BE2C (cell line): ENCODE measurements around the gene NAA38.
A peak's percentile ranks its signal among the peaks of the same experiment; 100 is the strongest.

ENCODE experiments used
- DNase-seq: peaks from one replicate; pipeline ENCODE4 v3.0.0-alpha.2; 2020
- H3K27me3 ChIP-seq: fragments of 250-450 bp; sonication (Bioruptor Pico); 2 replicates; pipeline ENCODE4 v1.5.1; 2020; ENCODE audit warnings: mild to moderate bottlenecking
- H3K36me3 ChIP-seq: fragments of 250-450 bp; sonication (Bioruptor Pico); 2 replicates; pipeline ENCODE4 v1.5.1; 2020; ENCODE audit warnings: mild to moderate bottlenecking
- H3K4me1 ChIP-seq: fragments of 250-450 bp; sonication (Bioruptor Pico); 2 replicates; pipeline ENCODE4 v1.5.1; 2020
- H3K4me3 ChIP-seq: 2 replicates; pipeline ENCODE4 v1.5.1; 2011; ENCODE audit warnings: low read depth, low read length
- H3K9me3 ChIP-seq: fragments of 250-450 bp; sonication (Bioruptor Pico); 2 replicates; pipeline ENCODE4 v1.5.1; 2020
- CTCF ChIP-seq: IDR thresholded peaks from 2 replicates; pipeline ENCODE4 v1.5.1; 2012; ENCODE audit warnings: mild to moderate bottlenecking, low read depth, low read length

NAA38 gene

GRCh38 chr17:7848131-7848579, 9.2 kb downstream of the NAA38 start:
- Histone ChIP-seq H3K4me3 (no peak overlapping the region), H3K4me1 (peaks cover 3% of the 10 kb centered on the region; the same call in 1 of the 2 replicates), H3K9me3 (no peaks in the 10 kb centered on the region), H3K27me3 (no peaks in the 10 kb centered on the region), H3K36me3 (peaks cover 33% of the 10 kb centered on the region)
- TF ChIP-seq CTCF, result no peak
- no peak for DNase-seq

GRCh38 chr17:7846765-7847661, 10.3 kb downstream of the NAA38 start:
- peaks cover 22% of the 10 kb centered on the region for H3K36me3 ChIP-seq
- H3K4me3 ChIP-seq, result no peak overlapping the region
- no peak for DNase-seq
- H3K27me3 ChIP-seq, result no peaks in the 10 kb centered on the region
- H3K4me1 ChIP-seq, result peaks cover 1% of the 10 kb centered on the region; the same call in 1 of the 2 replicates
- H3K9me3 ChIP-seq, result no peaks in the 10 kb centered on the region
- no peak for TF ChIP-seq CTCF

GRCh38 chr17:7846063-7846735, 11.2 kb downstream of the NAA38 start:
- no peaks in the 10 kb centered on the region for H3K27me3 ChIP-seq
- no peak for TF ChIP-seq CTCF
- H3K36me3 ChIP-seq, result peaks cover 15% of the 10 kb centered on the region; the same call in 1 of the 2 replicates
- H3K4me3 ChIP-seq, result no peak overlapping the region
- DNase-seq, result no peak
- H3K9me3 ChIP-seq, result no peaks in the 10 kb centered on the region
- H3K4me1 ChIP-seq, result no peaks in the 10 kb centered on the region

- TF ChIP-seq CTCF, result no peak
- DNase-seq, result no peak
- Histone ChIP-seq H3K4me3 (peak overlapping the region; percentile 77; the same call in 1 of the 2 replicates), H3K4me1 (no peaks in the 10 kb centered on the region; the same call in 1 of the 2 replicates), H3K36me3 (peaks cover 17% of the 10 kb centered on the region), H3K9me3 (no peaks in the 10 kb centered on the region), H3K27me3 (no peaks in the 10 kb centered on the region)
These were observed 11.8 kb downstream of the NAA38 start for GRCh38 chr17:7845359-7846062.

GRCh38 chr17:7844292-7845154, 12.8 kb downstream of the NAA38 start:
- Histone ChIP-seq H3K4me1 (no peaks in the 10 kb centered on the region; the same call in 1 of the 2 replicates), H3K4me3 (peak overlapping the region; percentile 77), H3K9me3 (no peaks in the 10 kb centered on the region), H3K27me3 (no peaks in the 10 kb centered on the region), H3K36me3 (peaks cover 19% of the 10 kb centered on the region)
- no peak for TF ChIP-seq CTCF
- peak; percentile 83 for DNase-seq
